NB4 (cell line): Measurements from ENCODE around the gene CALN1.

ENCODE experiments used
- POLR2A ChIP-seq: IDR thresholded peaks from 2 replicates; pipeline ENCODE4 v1.6.1; 2011; ENCODE audit warnings: mild to moderate bottlenecking; ENCODE audit not compliant: insufficient read length; ENCODE audit errors: extremely low read depth
- TF ChIP-seq, protein P1 (sequence below): IDR thresholded peaks from one replicate; pipeline ENCODE4 v1.5.1; 2012; ENCODE audit warnings: low read depth, low read length
- TF ChIP-seq, protein P2 (sequence below): IDR thresholded peaks from 2 replicates; pipeline ENCODE4 v1.6.1; 2011; ENCODE audit warnings: low read depth, low read length

DNA sequence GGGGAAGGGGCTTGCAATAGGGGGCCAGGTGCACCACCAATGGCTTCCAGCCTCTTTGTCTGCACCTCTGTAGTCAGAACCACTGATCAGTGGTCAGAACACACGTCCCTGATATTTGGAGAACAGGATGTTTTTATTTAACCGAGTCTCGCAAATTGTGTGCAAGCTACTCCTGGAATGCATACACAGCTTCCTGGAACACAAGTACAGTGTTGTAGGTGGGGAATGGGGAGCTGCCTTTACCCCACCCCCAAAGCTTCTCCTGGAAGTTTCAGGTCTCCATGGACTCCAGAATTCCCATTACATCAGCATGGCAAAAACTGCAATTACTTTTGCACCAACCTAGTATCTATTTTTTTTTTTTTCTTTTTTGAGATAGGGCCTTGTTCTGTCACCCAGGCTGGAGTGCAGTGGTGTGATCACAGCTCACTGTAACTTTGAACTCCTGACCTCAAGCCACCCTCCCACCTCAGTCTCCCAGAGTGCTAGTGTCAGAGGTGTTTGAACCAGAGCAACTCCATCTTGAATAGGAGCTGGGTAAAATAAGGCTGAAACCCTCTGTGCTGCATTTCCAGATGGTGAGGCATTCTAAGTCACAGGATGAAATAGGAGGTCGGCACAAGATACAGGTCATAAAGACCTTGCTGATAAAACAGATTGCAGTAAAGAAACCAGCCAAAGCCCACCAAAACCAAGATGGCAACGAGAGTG lies 374.0 kb downstream of the CALN1 start:
- TF ChIP-seq, protein P1, sequence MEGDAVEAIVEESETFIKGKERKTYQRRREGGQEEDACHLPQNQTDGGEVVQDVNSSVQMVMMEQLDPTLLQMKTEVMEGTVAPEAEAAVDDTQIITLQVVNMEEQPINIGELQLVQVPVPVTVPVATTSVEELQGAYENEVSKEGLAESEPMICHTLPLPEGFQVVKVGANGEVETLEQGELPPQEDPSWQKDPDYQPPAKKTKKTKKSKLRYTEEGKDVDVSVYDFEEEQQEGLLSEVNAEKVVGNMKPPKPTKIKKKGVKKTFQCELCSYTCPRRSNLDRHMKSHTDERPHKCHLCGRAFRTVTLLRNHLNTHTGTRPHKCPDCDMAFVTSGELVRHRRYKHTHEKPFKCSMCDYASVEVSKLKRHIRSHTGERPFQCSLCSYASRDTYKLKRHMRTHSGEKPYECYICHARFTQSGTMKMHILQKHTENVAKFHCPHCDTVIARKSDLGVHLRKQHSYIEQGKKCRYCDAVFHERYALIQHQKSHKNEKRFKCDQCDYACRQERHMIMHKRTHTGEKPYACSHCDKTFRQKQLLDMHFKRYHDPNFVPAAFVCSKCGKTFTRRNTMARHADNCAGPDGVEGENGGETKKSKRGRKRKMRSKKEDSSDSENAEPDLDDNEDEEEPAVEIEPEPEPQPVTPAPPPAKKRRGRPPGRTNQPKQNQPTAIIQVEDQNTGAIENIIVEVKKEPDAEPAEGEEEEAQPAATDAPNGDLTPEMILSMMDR, result no peak
- no peak for TF ChIP-seq POLR2A
- TF ChIP-seq, protein P2, sequence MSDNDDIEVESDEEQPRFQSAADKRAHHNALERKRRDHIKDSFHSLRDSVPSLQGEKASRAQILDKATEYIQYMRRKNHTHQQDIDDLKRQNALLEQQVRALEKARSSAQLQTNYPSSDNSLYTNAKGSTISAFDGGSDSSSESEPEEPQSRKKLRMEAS, result no peak
